ENCODE data around the gene CLTC. TPM values are rescaled to one million over a fixed set of nuclear protein-coding genes. Genes with fewer than 3 reads are reported as not detected.

Gene CLTC
- total RNA-seq, 2 donors from 2014 or later: 87.7 to 89.3 TPM

DNA sequence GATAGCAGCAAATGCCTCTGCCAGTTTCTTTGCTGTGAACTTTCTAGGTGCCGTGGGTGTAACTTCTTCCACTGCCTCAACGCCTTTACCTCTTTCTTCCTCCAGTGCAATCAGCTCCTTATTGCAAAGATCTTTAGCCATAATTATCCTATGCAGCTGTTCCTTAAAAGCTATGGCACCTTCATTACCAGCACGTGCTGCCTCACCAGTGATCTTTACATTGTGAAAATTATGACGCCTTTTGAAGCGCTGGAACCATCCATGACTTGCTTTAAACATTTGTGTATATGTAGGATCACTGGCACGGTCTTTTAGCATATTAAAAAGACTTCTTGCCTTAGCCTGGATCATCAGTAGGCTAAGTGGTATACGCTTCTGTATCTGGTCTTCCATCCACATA lies 79.5 kb downstream of the CLTC start:
- H3K4me3 Mint-ChIP-seq: no peak overlapping the region

DNA sequence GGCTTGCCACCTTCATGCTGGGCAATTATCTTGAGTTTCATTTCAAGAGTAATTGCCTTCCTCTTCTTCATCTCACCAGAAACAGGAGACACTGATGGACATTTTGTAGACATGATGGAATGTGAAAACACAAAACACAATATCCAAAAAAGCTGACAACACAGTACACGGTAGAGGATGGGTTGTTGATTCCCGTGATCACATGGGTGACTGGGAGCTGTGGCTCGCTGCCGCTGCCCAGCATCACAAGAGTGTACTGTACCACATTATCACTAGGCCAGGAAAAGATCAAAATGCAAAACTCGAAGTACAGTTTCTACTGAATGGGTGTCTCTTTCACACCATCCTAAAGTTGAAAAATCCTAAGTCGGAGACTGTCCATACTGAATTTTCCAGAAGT lies 80.1 kb downstream of the CLTC start:
- Mint-ChIP-seq H3K4me1 (peaks cover 46% of the 10 kb centered on the region), H3K36me3 (ENCODE audit: low read depth) (peaks cover 6% of the 10 kb centered on the region), H3K4me3 (peak overlapping the region; percentile 31), H3K27ac (peak overlapping the region; percentile 93), H3K27me3 (no peaks in the 10 kb centered on the region)
- DNase-seq (no peak), ATAC-seq (no peak)
- H3K9me3 ChIP-seq (ENCODE audit: control insufficient read depth, low read length, poor library complexity, severe bottlenecking): no peaks in the 10 kb centered on the region

More for the DNA sequence above, 79.5 kb downstream of the CLTC start:
- Mint-ChIP-seq H3K4me1 (peaks cover 47% of the 10 kb centered on the region), H3K27me3 (no peaks in the 10 kb centered on the region), H3K27ac (peak overlapping the region; percentile 93), H3K36me3 (ENCODE audit: low read depth) (peaks cover 8% of the 10 kb centered on the region)
- DNase-seq: no peak
- no peaks in the 10 kb centered on the region for H3K9me3 ChIP-seq (ENCODE audit: control insufficient read depth, low read length, poor library complexity, severe bottlenecking)
- ATAC-seq: no peak

DNA sequence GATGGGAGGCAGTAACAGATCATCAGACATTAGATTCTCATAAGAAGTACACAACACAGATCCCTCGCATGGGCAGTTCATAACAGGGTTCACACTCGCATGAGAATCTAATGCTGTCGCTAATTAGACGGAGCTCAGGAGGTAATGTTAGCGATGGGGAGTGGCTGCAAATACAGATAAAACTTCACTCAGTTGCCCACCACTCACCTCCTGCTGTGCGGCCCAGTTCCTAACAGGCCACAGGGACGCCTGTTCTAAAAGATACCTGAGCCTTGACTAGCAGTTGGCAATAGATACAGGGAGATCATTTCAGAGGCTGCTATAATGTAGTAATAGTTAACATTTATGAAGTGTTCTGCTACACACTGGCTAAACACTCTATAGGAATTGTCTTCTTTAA lies 82.6 kb downstream of the CLTC start:
- Mint-ChIP-seq H3K27me3 (no peaks in the 10 kb centered on the region), H3K27ac (peak overlapping the region; percentile 93), H3K4me1 (peaks cover 59% of the 10 kb centered on the region), H3K4me3 (no peak overlapping the region), H3K36me3 (ENCODE audit: low read depth) (peaks cover 8% of the 10 kb centered on the region)
- H3K9me3 ChIP-seq (ENCODE audit: control insufficient read depth, low read length, poor library complexity, severe bottlenecking): no peaks in the 10 kb centered on the region
- no peak for DNase-seq
- no peak for ATAC-seq

DNA sequence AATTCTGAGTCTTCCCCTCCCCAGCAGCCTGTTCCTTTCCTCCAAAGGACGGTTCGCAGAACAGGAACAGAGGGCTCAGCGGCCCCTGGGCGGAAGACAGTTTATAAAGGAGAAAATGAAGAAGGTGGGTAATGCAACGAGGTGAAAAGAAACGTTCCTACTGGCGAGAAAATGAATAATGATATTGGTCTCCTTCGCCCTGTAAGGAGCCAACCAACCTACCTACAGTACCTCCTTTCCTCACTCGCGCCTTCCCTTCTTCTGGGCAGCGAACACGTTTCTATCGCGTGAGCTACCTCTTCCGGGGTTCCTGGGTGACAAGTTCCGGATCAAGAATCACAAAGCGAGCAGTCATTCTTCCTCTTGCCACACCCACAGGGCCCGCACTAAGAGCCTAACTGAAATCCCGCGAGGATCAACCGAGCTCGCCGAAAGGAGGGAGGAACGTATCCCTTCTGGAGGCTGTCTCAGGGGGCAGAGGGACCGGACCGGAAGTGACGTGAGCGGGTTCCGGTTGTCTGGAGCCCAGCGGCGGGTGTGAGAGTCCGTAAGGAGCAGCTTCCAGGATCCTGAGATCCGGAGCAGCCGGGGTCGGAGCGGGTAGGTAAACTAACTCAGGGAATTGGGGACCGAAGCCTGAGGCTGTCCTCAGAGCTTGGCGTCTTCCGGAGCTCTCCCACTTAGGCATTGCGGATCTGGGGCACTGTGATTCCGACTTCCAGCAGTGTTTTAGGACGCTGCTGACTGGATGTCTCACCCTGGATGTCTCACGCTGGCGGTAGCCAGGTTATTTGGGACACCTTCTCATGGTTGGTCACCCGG lies 87.7 kb downstream of the CLTC start, which contains the start of the genes PTRH2 and VMP1:
TSS of gene PTRH2 (minus strand) at position 282 of the 822 bp plus-strand sequence. CDS start 9,452 bp downstream, outside the sequence.
TSS of gene VMP1 (plus strand) at position 506 of the 822 bp plus-strand sequence. CDS start 23,793 bp downstream, outside the sequence.
- H3K36me3 Mint-ChIP-seq (ENCODE audit: low read depth): peaks cover 5% of the 10 kb centered on the region
- H3K4me3 Mint-ChIP-seq: peak within 1 kb of the TSS; percentile 100
- H3K4me1 Mint-ChIP-seq: peaks cover 48% of the 10 kb centered on the region
- H3K27me3 Mint-ChIP-seq: no peaks in the 10 kb centered on the region
- H3K9me3 ChIP-seq (ENCODE audit: control insufficient read depth, low read length, poor library complexity, severe bottlenecking): no peaks in the 10 kb centered on the region
- peak; percentile 79 to 86 (median 81) for DNase-seq
- ATAC-seq: peak; percentile 95
- H3K27ac Mint-ChIP-seq: peak within 1 kb of the TSS; percentile 99

DNA sequence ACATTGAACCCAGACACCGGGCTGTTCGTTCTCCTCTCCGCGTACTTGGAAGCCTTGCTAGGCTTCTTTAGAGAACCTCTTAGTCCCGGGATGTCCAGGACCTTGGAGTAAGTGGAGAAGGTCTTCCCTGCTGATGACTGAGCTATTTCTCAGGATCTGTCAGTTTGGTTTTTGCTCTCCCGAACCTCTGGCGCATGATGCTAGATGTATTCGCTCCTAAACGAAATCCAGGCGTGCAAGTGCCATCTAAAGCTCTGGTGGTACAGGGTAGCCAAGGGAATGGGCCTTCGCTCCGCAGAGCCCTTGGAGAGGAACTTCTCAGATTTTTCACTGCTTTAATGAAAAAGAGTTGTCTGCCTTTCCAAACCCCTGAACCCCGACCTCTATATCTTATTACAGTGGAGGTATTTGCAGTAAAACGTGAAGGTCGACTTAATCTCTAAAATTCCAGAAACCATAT lies 88.3 kb downstream of the CLTC start:
- DNase-seq (no peak), ATAC-seq (no peak)
- Mint-ChIP-seq H3K27ac (peak overlapping the region; percentile 99), H3K27me3 (no peaks in the 10 kb centered on the region), H3K4me1 (peaks cover 51% of the 10 kb centered on the region), H3K4me3 (peak overlapping the region; percentile 100), H3K36me3 (ENCODE audit: low read depth) (peaks cover 7% of the 10 kb centered on the region)
- H3K9me3 ChIP-seq (ENCODE audit: control insufficient read depth, low read length, poor library complexity, severe bottlenecking): no peaks in the 10 kb centered on the region

DNA sequence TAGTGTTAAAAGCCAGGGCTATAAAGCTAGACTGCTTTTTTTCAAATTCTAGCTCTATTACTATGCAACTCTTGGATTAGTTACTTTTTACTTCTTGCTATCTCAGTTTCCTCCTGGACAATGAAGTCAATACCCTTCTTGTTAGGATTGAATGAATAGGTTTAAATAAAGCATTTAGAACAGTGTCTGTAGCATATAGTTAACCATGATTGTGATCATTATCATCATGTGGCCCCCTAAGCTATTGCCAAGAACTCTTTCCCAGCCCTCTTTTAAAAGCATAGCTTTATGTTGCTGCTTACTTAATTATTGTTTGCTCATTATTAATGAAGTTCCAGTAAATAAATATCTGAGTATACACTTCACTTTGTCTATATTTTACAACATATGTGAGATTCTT lies 92.2 kb downstream of the CLTC start:
- Mint-ChIP-seq H3K36me3 (ENCODE audit: low read depth) (peaks cover 7% of the 10 kb centered on the region), H3K4me1 (peaks cover 44% of the 10 kb centered on the region), H3K4me3 (no peak overlapping the region), H3K27ac (no peak overlapping the region), H3K27me3 (no peaks in the 10 kb centered on the region)
- no peaks in the 10 kb centered on the region for H3K9me3 ChIP-seq (ENCODE audit: control insufficient read depth, low read length, poor library complexity, severe bottlenecking)
- no peak for ATAC-seq
- no peak for DNase-seq

DNA sequence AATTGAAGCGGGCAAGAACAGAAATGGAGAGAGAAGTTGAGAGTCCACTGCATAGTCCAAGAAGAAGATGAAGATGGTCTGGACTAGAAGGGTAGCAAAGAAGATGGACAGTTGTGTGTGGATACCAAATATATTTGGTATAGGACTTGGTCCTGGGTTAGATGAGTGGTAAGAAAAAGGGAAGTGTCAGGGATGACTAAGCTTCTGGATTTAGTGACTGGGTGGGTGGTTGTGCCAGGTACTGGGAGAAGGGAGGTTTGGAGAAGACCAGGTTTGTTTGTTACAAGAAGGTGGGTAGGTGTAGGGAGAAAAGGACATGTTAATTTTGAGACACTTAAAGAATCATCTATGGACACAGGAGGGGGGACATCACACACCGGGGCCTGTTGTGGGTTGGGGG lies 93.2 kb downstream of the CLTC start:
- H3K27ac Mint-ChIP-seq: peak overlapping the region; percentile 1
- H3K36me3 Mint-ChIP-seq (ENCODE audit: low read depth): peaks cover 3% of the 10 kb centered on the region
- no peak overlapping the region for H3K4me3 Mint-ChIP-seq
- ATAC-seq (no peak), DNase-seq (no peak)
- peaks cover 37% of the 10 kb centered on the region for H3K4me1 Mint-ChIP-seq
- H3K27me3 Mint-ChIP-seq: no peaks in the 10 kb centered on the region
- H3K9me3 ChIP-seq (ENCODE audit: control insufficient read depth, low read length, poor library complexity, severe bottlenecking): no peaks in the 10 kb centered on the region

DNA sequence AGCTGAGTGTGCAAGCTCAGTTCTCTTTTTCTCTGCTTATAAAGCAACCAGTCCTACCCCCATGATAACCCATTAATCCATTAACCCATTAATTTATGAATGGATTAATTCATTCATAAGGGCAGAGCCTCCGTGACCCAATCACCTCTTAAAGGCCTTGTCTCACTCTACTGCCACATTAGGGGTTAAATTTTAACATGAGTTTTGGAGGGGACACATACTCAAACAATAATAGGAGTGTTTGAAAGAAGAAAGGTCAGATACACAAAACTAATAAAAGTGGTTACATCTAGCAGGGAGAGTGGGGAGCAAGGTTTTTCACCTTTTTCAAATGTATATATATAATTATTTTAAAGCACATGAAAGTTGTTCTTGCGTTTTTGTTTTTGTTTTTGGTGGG lies 94.6 kb downstream of the CLTC start:
- Mint-ChIP-seq H3K36me3 (ENCODE audit: low read depth) (peaks cover 3% of the 10 kb centered on the region), H3K4me3 (no peak overlapping the region), H3K4me1 (peaks cover 35% of the 10 kb centered on the region), H3K27ac (peak overlapping the region; percentile 27), H3K27me3 (no peaks in the 10 kb centered on the region)
- no peaks in the 10 kb centered on the region for H3K9me3 ChIP-seq (ENCODE audit: control insufficient read depth, low read length, poor library complexity, severe bottlenecking)
- DNase-seq (no peak), ATAC-seq (no peak)

DNA sequence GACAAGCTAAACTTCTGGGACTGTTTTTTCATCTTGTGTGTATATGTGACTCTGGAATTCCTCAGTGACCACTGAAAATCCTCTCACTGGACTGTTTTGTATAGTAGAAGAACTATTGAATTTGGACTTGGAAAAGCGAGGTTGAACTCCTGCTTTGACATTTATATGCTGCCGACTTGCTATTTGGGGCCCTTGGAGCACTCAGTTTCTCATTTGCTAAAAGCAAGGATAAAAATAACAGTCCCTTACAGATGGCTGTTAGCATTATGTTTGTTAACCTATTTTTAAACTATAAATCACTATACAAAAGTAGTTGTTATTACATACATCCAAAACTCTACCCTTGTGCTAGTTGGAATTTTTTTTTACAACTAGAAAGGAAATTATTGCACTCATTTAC lies 96.7 kb downstream of the CLTC start:
- H3K4me3 Mint-ChIP-seq: no peak overlapping the region
- no peak for ATAC-seq
- no peaks in the 10 kb centered on the region for H3K9me3 ChIP-seq (ENCODE audit: control insufficient read depth, low read length, poor library complexity, severe bottlenecking)
- H3K4me1 Mint-ChIP-seq: peaks cover 30% of the 10 kb centered on the region
- H3K36me3 Mint-ChIP-seq (ENCODE audit: low read depth): peaks cover 3% of the 10 kb centered on the region
- DNase-seq: no peak
- no peak overlapping the region for H3K27ac Mint-ChIP-seq
- H3K27me3 Mint-ChIP-seq: no peaks in the 10 kb centered on the region

DNA sequence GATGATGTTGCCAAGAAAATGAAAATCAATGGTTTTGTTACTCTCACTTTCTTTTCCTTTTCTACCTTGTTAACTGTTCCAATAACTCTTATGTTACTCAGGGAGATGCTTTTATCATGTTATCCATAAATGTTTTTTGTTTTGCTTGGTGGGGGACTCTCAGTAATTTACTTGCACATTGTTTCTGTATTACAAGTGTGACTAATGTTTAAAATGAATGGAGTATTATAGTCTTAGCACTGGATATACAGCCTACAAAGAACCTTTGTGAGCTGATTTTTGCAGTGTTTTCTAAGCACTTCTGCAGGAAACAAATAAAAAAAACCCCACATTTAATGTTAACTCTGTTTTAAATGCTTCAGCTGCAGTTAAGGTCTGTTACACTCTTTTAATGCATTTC lies 99.8 kb downstream of the CLTC start:
- H3K27ac Mint-ChIP-seq: peak overlapping the region; percentile 54
- no peaks in the 10 kb centered on the region for H3K27me3 Mint-ChIP-seq
- DNase-seq (no peak), ATAC-seq (no peak)
- peaks cover 3% of the 10 kb centered on the region for H3K36me3 Mint-ChIP-seq (ENCODE audit: low read depth)
- no peaks in the 10 kb centered on the region for H3K9me3 ChIP-seq (ENCODE audit: control insufficient read depth, low read length, poor library complexity, severe bottlenecking)
- H3K4me1 Mint-ChIP-seq: peaks cover 28% of the 10 kb centered on the region
- H3K4me3 Mint-ChIP-seq: no peak overlapping the region

DNA sequence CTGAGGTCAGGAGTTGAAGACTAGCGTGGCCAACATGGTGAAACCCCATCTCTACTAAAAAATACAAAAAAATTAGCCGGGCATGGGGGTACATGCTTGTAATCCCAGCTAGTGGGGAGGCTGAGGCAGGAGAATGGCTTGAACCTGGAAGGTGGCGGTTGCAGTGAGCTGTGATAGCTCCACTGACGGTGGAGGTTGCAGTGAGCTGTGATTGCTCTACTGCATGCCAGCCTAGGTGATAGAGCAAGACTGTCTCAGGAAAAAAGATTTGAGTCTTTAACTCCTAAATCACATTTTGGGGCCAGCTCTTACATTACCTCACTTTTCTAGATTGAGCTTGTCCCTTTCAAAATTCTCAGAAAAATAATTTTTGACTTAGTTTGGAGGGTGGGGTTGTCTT lies 102.9 kb downstream of the CLTC start:
- Mint-ChIP-seq H3K4me1 (peaks cover 25% of the 10 kb centered on the region), H3K27ac (no peak overlapping the region), H3K27me3 (no peaks in the 10 kb centered on the region), H3K36me3 (ENCODE audit: low read depth) (peaks cover 3% of the 10 kb centered on the region), H3K4me3 (no peak overlapping the region)
- H3K9me3 ChIP-seq (ENCODE audit: control insufficient read depth, low read length, poor library complexity, severe bottlenecking): no peaks in the 10 kb centered on the region
- ATAC-seq: no peak
- no peak for DNase-seq

DNA sequence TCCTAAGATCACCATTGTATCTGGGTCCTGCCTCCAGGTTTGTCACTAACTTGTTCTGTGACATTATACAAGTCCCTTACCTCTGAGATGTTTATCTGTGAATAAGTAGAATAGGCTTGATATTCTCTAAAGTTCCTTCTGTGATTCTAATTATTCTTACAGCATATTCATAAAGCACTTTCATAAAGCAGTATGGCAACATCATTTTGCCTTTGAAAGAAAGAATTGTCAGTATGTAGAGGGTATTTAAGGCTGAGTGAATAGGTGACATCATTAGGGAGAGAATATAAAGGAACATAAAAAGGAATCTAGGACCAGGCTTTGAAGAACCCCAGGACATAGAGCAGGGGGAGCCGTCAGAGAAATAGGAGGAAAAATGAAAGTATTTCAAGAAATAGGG lies 103.3 kb downstream of the CLTC start:
- Mint-ChIP-seq H3K27me3 (no peaks in the 10 kb centered on the region), H3K27ac (peak overlapping the region; percentile 49), H3K4me1 (peaks cover 25% of the 10 kb centered on the region), H3K4me3 (no peak overlapping the region), H3K36me3 (ENCODE audit: low read depth) (peaks cover 3% of the 10 kb centered on the region)
- DNase-seq (no peak), ATAC-seq (no peak)
- H3K9me3 ChIP-seq (ENCODE audit: control insufficient read depth, low read length, poor library complexity, severe bottlenecking): no peaks in the 10 kb centered on the region

DNA sequence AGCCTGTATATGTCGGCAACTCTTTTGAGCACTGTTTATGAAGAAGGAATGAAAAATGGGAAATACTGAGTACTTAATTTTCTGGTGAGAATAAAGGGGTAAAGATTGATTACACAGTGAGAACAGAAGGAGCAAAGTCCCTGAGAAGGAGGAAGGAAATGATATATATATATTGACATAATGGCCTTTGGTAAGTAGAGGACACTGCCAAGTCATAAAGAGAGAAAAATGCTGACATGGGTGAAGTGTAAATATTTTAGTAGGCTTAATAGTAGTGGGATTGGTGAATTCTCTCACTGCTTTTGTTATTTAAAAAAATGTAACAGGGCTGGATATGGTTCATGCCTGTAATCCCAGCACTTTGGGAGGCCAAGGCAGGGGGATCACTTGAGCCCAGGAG lies 103.9 kb downstream of the CLTC start:
- no peaks in the 10 kb centered on the region for H3K27me3 Mint-ChIP-seq
- no peak overlapping the region for H3K4me3 Mint-ChIP-seq
- H3K9me3 ChIP-seq (ENCODE audit: control insufficient read depth, low read length, poor library complexity, severe bottlenecking): no peaks in the 10 kb centered on the region
- H3K27ac Mint-ChIP-seq: peak overlapping the region; percentile 49
- H3K36me3 Mint-ChIP-seq (ENCODE audit: low read depth): peaks cover 3% of the 10 kb centered on the region
- ATAC-seq (no peak), DNase-seq (no peak)
- peaks cover 23% of the 10 kb centered on the region for H3K4me1 Mint-ChIP-seq

DNA sequence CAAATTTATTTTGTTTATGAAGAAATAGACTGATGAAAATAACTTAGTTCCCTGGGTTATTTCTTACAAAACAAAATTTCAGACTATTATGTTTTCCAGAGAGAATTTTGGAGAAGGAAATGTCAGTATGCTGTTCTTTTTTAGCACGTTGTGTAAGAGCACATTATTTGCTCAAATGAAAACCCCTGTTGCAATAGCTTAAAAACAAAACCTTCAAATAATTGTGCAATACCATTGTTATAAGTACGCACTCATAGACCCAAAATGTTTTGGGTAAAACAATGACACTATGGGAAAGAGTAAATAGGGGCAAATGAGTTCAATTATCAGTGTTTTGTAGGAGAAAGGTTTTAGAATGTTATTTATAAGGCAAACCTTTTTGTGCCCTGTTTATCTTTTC lies 106.0 kb downstream of the CLTC start:
- H3K4me1 Mint-ChIP-seq: peaks cover 24% of the 10 kb centered on the region
- H3K36me3 Mint-ChIP-seq (ENCODE audit: low read depth): peaks cover 3% of the 10 kb centered on the region
- no peaks in the 10 kb centered on the region for H3K27me3 Mint-ChIP-seq
- H3K4me3 Mint-ChIP-seq: no peak overlapping the region
- no peak for DNase-seq
- no peak overlapping the region for H3K27ac Mint-ChIP-seq
- H3K9me3 ChIP-seq (ENCODE audit: control insufficient read depth, low read length, poor library complexity, severe bottlenecking): no peaks in the 10 kb centered on the region
- no peak for ATAC-seq

Measured in T-helper 17 cell (primary cell).